ENCODE data around the gene OR8D2.

- TF ChIP-seq CTCF (conservative IDR thresholded peaks at IDR 0.05 in 1 of 2, IDR thresholded peaks at IDR 0.05 in 1 of 2; ENCODE audit: low read depth in 1 of 2, low read length in 2 of 2) (no peak), EZH2 (IDR thresholded peaks at IDR 0.05; ENCODE audit: low read length, missing control alignments) (no peak)
Observed at GRCh38 chr11:124320097-124320496, at the start of gene OR8D2.
